ENCODE measurements around the gene LAIR1.

The LAIR1 gene

DNA sequence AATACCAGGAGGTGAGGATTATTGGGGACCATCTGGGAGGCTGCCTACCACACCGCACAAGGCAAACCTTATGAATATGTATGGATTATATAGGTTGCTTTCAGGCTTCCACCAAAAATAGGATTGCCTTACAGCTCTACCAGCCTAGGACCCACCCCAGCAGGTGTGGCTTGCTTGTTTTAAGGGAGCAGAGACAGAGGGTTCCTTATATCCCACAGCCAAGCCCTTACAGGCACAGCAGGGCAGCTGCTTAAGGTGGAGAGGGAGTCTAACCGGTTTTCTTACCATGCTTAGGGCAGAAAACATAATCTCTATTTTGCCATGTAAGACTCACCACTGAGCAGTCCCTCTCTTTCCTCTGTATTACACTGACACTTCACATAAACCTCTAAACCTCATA is 34.5 kb upstream of the LAIR1 start:
- Histone ChIP-seq H3K27me3 (ENCODE audit: low read length) (no peaks in the 10 kb centered on the region), H3K4me2 (ENCODE audit: low read depth, low read length, poor library complexity, severe bottlenecking) (no peak overlapping the region), H3K4me3 (ENCODE audit: insufficient read depth, low read length, poor library complexity, severe bottlenecking) (no peak overlapping the region), H3K36me3 (ENCODE audit: low read length) (no peaks in the 10 kb centered on the region), H3K9ac (ENCODE audit: low read length) (no peak overlapping the region), H3K27ac (ENCODE audit: low read depth, low read length) (no peak overlapping the region), H3K9me3 (ENCODE audit: insufficient read depth, low read length) (no peaks in the 10 kb centered on the region), H4K20me1 (ENCODE audit: low read depth, low read length) (no peaks in the 10 kb centered on the region), H3F3A (ENCODE audit: insufficient read depth) (no peaks in the 10 kb centered on the region), H2AFZ (ENCODE audit: low read depth, low read length, severe bottlenecking) (no peak overlapping the region), H3K79me2 (ENCODE audit: insufficient read depth, low read length) (no peaks in the 10 kb centered on the region), H3K9me2 (replicated peaks; ENCODE audit: insufficient read depth, low read length) (no peaks in the 10 kb centered on the region)
- TF ChIP-seq EZH2phosphoT487 (conservative IDR thresholded peaks at IDR 0.05; ENCODE audit: low read length) = no peak
- TF ChIP-seq, protein P1, sequence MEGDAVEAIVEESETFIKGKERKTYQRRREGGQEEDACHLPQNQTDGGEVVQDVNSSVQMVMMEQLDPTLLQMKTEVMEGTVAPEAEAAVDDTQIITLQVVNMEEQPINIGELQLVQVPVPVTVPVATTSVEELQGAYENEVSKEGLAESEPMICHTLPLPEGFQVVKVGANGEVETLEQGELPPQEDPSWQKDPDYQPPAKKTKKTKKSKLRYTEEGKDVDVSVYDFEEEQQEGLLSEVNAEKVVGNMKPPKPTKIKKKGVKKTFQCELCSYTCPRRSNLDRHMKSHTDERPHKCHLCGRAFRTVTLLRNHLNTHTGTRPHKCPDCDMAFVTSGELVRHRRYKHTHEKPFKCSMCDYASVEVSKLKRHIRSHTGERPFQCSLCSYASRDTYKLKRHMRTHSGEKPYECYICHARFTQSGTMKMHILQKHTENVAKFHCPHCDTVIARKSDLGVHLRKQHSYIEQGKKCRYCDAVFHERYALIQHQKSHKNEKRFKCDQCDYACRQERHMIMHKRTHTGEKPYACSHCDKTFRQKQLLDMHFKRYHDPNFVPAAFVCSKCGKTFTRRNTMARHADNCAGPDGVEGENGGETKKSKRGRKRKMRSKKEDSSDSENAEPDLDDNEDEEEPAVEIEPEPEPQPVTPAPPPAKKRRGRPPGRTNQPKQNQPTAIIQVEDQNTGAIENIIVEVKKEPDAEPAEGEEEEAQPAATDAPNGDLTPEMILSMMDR (IDR thresholded peaks at IDR 0.05; ENCODE audit: insufficient read depth, low read length, poor library complexity, severe bottlenecking) = no peak

DNA sequence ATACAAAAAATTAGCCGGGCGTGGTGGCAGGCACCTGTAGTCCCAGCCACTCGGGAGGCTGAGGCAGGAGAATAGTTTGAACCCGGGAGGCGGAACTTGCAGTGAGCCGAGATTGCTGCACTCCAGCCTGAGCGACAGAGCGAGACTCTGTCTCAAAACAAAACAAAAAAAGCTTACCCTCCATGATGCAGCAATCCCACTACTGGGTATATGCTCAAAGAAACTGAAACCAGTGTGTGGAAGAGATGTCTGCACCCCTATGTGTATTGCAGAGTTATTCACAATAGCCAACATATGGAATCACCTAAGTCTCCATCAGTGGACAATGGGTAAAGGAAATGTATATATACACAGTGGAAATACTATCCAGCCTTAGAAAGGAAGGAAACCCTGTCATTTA is 31.0 kb upstream of the LAIR1 start:
- no peaks in the 10 kb centered on the region for H3K36me3 ChIP-seq (ENCODE audit: low read length)
- H4K20me1 ChIP-seq (ENCODE audit: low read depth, low read length) = no peaks in the 10 kb centered on the region
- no peak overlapping the region for H3K27ac ChIP-seq (ENCODE audit: low read depth, low read length)
- H3K9me2 ChIP-seq (replicated peaks; ENCODE audit: insufficient read depth, low read length) = no peaks in the 10 kb centered on the region
- H3K9me3 ChIP-seq (ENCODE audit: insufficient read depth, low read length) = no peaks in the 10 kb centered on the region
- H3K27me3 ChIP-seq (ENCODE audit: low read length) = no peaks in the 10 kb centered on the region
- no peak overlapping the region for H3K4me2 ChIP-seq (ENCODE audit: low read depth, low read length, poor library complexity, severe bottlenecking)
- H3K79me2 ChIP-seq (ENCODE audit: insufficient read depth, low read length) = no peaks in the 10 kb centered on the region
- no peaks in the 10 kb centered on the region for H3F3A ChIP-seq (ENCODE audit: insufficient read depth)
- H2AFZ ChIP-seq (ENCODE audit: low read depth, low read length, severe bottlenecking) = no peak overlapping the region
- no peak overlapping the region for H3K9ac ChIP-seq (ENCODE audit: low read length)
- H3K4me3 ChIP-seq (ENCODE audit: insufficient read depth, low read length, poor library complexity, severe bottlenecking) = no peak overlapping the region
- no peak for TF ChIP-seq EZH2phosphoT487 (conservative IDR thresholded peaks at IDR 0.05; ENCODE audit: low read length)
- TF ChIP-seq, protein P1 (IDR thresholded peaks at IDR 0.05; ENCODE audit: insufficient read depth, low read length, poor library complexity, severe bottlenecking) = no peak

DNA sequence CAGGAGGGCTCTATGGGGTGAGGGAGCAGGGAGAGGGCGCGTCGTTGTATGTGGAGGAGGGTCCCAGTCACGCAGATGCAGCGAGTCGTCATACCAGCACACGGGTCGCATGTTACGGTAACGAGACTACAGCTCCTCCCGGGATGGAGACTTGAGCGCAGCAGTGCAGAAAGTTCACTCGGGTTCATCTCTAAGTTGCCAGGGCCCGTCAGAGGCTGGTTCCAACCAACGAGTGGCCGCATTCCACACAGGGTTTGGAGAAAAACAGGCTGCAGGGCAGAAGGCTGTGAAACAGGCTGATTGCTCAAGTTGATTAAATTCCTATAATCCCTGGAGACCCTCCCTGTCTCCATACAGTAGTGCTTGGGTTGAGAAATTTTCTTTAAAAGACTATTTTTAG is 28.6 kb upstream of the LAIR1 start:
- H3K36me3 ChIP-seq (ENCODE audit: low read length) = no peaks in the 10 kb centered on the region
- H3K9me3 ChIP-seq (ENCODE audit: insufficient read depth, low read length) = no peaks in the 10 kb centered on the region
- no peaks in the 10 kb centered on the region for H3K79me2 ChIP-seq (ENCODE audit: insufficient read depth, low read length)
- H3K4me2 ChIP-seq (ENCODE audit: low read depth, low read length, poor library complexity, severe bottlenecking) = no peak overlapping the region
- H4K20me1 ChIP-seq (ENCODE audit: low read depth, low read length) = no peaks in the 10 kb centered on the region
- H2AFZ ChIP-seq (ENCODE audit: low read depth, low read length, severe bottlenecking) = no peak overlapping the region
- H3K27me3 ChIP-seq (ENCODE audit: low read length) = no peaks in the 10 kb centered on the region
- H3K9ac ChIP-seq (ENCODE audit: low read length) = no peak overlapping the region
- H3F3A ChIP-seq (ENCODE audit: insufficient read depth) = no peaks in the 10 kb centered on the region
- TF ChIP-seq, protein P1 (IDR thresholded peaks at IDR 0.05; ENCODE audit: insufficient read depth, low read length, poor library complexity, severe bottlenecking) = no peak
- no peak for TF ChIP-seq EZH2phosphoT487 (conservative IDR thresholded peaks at IDR 0.05; ENCODE audit: low read length)
- H3K27ac ChIP-seq (ENCODE audit: low read depth, low read length) = no peak overlapping the region
- no peaks in the 10 kb centered on the region for H3K9me2 ChIP-seq (replicated peaks; ENCODE audit: insufficient read depth, low read length)
- no peak overlapping the region for H3K4me3 ChIP-seq (ENCODE audit: insufficient read depth, low read length, poor library complexity, severe bottlenecking)

Data from SU-DHL-6 (cell line).